ENCODE results near the gene R3HDML.

GRCh38 chr20:44357555-44358125, 20.8 kb downstream of the R3HDML start:
- TF ChIP-seq CTCF (IDR thresholded peaks at IDR 0.05) (no peak), POLR2A (IDR thresholded peaks at IDR 0.05) (no peak), POLR2AphosphoS5 (IDR thresholded peaks at IDR 0.05; ENCODE audit: insufficient read depth in 1 of 2, low read depth in 1 of 2) (no peak)

Data from vagina (tissue), 2 donors.